Hepatocyte (in vitro differentiated cells): ENCODE measurements around the gene CABP4.

ENCODE experiments used
- CTCF ChIP-seq: fragments of 200-600 bp; sonication (generic); IDR thresholded peaks from 2 replicates; pipeline ENCODE4 v1.5.1; 2016; ENCODE audit warnings: antibody characterized with exemption, mild to moderate bottlenecking; ENCODE audit not compliant: poor library complexity
- EZH2 ChIP-seq: fragments of 200-600 bp; sonication (generic); IDR thresholded peaks from 2 replicates; pipeline ENCODE4 v1.6.1; 2016; ENCODE audit warnings: antibody characterized with exemption, mild to moderate bottlenecking, borderline replicate concordance

GRCh38 chr11:67506426-67507051, 51.4 kb downstream of the CABP4 start:
- TF ChIP-seq CTCF, result peak; percentile 1
- no peak for TF ChIP-seq EZH2
